Measurements from ENCODE around the gene TTLL13.

The TTLL13 gene, protein sequence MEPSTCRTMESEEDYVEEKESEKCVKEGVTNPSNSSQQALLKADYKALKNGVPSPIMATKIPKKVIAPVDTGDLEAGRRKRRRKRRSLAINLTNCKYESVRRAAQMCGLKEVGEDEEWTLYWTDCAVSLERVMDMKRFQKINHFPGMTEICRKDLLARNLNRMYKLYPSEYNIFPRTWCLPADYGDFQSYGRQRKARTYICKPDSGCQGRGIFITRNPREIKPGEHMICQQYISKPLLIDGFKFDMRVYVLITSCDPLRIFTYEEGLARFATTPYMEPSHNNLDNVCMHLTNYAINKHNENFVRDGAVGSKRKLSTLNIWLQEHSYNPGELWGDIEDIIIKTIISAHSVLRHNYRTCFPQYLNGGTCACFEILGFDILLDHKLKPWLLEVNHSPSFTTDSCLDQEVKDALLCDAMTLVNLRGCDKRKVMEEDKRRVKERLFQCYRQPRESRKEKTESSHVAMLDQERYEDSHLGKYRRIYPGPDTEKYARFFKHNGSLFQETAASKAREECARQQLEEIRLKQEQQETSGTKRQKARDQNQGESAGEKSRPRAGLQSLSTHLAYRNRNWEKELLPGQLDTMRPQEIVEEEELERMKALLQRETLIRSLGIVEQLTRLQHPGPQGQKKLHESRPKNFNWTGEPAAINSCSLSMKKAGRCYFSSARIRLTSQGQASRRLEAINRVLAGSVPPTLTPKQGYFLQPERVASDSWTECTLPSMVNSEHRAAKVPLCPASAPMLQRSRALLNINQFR

DNA sequence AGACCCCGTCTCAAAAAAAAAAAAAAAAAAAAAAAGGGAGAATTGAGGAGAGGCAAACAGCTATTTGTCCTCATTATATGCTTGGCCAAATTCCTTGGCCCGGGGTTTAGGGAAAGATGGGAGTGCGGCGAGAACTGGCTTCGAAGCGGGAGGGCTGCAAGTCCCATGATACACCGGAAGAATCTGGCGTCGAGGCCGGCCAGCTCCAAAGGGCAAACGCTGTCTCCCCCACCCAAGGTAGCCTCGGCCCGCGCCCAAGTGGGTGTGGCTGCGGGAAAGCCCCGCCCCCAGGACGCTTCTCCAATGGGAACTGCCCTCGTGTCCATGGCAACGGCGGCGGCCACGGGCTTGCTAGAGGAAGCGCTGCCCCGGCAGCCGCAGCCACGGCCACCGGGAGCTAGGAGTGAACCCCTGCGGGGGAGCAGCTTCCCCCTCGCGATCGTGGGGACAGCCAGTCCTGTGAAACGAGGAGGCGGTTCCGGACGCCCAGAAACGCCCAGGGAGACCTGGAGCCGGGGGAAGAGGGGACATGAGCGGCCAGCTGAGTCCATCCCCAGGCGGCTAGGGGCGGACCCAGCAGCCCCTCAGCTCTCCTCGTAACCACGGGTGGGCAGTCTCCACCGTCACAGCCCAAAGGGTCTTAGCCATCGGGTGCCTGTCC, at the start of gene TTLL13:
Gene TTLL13, plus strand, starts transcription at position 354 of the 661 bp plus-strand sequence. CDS start 1,075 bp downstream, outside the sequence.
- peak; percentile 70 for DNase-seq (ENCODE audit: low read depth)

DNA sequence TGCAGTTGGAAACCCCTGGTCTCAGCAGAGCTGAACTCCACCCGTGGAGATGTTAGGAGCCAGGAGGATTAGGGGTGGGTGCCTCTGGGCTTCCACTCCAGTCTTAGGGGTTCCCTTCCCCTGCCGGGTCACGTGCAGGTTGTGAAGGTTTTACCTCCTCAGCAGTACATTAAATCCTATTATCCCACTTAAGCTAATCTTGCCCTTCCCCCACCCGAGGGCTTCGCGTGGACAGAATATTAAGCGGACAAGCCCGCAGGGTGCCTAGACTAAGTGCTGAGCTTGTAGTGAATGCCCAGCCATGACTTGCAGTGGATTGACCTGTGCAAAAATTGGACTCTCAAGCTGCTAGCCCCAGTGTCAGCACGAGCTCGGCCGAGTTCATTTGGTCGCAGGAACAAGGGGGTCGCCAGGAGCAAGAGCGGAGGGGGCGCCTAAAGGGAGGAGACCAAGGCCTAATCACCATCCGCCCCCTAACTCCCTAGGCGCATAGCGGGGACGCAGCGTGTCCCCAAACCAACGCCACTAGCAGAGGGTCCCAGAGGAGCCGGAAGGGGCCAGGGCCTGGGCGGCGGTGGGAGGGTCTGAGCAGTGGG, 48.7 kb upstream of the TTLL13 start:
- no peak for DNase-seq (ENCODE audit: low read depth)

DNA sequence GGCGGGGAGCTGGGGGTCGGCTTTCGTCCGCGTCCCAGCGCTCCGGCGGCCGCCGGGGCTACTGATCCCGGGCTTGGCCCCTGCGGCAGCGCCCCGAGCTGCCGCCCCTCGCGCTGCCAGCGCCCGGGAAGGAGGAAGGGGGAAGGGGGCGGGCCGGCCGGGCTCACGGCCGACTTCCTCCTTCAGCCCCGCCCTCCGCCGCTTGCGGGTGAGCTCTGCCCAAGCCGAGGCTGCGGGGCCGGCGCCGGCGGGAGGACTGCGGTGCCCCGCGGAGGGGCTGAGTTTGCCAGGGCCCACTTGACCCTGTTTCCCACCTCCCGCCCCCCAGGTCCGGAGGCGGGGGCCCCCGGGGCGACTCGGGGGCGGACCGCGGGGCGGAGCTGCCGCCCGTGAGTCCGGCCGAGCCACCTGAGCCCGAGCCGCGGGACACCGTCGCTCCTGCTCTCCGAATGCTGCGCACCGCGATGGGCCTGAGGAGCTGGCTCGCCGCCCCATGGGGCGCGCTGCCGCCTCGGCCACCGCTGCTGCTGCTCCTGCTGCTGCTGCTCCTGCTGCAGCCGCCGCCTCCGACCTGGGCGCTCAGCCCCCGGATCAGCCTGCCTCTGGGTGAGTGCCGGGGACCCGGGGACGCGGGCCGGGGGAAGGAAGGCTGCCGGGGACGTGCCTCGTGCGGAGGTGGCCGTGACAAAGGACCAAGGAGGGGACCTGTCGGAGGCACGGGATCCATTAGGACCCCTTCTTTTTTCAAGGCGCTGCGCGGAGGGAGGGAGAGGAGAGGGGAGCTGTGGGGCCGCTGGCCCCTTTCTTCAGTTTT, 48.0 kb upstream of the TTLL13 start, which contains the start of gene SEMA4B:
Gene SEMA4B, plus strand, starts transcription at position 201 of the 814 bp plus-strand sequence. Its CDS starts 249 bp downstream, at position 450.
- DNase-seq (ENCODE audit: low read depth): no peak

DNA sequence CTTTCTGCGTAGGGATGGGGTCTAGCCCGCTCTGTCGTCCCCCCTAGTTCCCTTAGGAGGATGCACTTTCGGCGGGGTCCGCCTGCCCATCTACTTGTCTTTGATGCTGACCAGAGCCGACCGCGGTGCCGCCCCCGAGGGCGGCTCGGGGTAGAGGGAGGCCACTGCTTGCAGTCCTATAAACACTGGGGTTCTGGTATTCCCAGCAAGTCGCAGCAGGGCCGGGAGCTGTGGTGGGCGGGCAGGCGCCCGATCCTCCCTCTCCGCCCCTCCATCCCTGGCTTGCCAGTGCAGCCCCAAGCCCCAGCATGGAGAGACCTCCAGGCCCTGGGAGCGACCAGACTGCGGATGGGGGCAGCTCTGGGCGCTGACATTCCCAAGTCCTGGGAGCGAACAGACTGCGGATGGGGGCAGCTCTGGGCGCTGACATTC, 47.4 kb upstream of the TTLL13 start:
- DNase-seq (ENCODE audit: low read depth): no peak

DNA sequence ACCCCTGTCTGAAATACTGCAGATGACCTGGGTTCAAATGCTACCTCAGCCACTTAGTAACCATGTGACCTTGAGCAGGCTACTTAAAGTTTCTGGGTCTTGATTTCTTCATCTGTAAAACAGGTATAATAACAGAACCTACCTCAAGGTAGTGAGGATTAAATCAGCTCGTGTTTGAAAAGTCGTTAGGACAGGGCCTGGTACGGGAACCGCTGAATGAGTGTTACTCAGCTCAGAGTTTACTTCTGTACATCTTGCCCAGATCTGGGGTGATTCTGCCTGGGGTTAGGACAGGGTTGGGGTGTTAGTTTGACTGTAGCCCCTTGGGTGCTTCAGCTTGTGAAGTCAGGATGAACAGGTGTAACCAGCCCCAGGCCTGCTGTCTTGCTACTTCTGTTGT, 46.4 kb upstream of the TTLL13 start:
- no peak for DNase-seq (ENCODE audit: low read depth)

DNA sequence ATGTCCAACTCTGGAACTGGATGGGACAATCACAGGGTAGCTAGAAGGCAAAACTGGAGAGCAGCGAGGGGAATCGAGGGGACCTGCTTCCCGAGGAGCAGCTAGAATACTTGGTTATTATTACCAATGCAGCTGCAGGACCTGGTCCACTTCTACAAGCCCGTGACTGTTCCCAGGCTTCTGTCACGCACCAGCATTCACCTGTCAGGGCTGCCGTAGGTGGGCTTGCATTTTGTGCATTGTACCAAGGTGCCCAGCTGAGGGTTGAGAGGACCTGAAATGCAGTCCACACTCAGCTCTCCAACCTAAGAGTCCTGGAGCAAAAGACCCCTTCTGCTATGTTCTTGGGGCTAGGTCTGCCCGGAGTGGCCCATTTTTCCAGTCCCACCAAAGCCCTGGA, 45.9 kb upstream of the TTLL13 start:
- no peak for DNase-seq (ENCODE audit: low read depth)

DNA sequence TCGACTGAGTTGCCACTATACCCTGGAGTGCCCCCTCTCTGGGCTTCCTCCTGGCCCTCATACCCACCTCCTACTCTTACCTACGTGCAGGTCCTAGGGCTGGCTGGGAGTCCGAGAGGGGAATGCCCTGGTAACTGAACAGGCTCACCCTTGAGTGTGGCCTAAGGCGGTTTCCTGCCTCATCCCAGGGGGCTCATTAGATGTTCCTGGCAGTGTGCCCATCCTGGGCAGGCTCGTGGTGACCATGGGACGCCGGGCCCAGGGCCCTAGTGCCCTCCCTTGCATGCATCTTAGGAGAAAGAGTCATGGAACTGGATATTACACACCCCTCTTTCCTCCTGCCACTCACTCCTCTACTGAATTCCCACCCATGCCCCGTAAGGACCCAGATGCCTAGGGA, 45.4 kb upstream of the TTLL13 start:
- no peak for DNase-seq (ENCODE audit: low read depth)

DNA sequence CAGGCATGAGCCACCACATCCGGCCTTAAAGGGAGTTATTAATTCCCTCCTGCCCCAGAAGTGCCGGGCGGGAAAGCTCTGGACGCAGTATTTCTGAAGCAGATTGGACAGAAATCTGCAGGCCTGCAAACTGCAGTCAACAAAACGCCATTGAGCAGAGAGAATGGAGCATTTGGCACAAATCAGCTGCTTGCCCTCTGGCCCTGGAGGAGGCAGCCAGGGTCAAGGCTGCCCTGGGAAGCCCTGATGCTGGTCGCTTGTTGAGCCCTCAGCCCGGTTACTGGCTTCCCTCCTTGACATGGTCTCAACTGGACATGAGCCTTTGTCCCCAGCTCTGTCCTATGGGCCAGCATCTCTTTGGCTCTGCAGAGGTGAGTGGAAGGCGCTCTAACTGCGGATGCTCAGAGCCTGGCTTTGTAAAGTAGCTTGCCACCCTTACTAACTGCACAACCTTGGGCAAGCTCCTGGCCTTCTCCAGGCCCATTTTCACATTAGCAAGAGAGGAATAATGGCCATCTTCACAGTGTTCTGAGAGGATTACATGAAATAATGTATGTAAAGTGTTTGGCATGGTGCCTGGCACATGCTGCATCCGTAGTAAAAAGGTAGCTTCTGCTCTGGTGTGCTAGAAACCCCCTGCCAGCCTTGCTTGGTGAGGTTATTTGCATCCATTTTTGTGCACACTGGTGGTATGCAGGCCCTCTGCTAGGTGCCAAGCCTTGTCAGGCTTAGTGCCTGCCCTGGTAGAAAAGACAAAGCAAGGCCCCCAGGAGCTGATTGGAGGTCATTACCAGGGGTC, 44.1 kb upstream of the TTLL13 start:
- no peak for DNase-seq (ENCODE audit: low read depth)

DNA sequence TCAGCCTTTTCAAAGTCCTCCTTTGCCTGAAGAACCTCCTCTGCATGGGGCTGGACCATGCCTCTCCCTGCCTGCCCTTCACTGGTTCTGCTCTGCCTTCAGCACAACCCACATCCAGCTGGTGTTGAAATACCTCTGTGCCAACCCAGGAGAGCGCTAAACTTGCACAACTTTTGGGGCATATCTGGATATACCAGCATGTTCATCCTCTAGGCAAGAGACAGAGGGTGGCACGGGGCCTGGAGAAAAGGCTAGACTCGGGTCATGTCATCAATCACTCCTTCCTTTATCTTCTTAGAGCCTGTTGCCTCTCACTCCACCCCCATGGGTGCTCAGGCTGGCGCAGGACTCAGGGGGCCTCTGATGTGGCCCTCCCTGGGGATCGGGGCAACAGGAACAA, 43.5 kb upstream of the TTLL13 start:
- no peak for DNase-seq (ENCODE audit: low read depth)

DNA sequence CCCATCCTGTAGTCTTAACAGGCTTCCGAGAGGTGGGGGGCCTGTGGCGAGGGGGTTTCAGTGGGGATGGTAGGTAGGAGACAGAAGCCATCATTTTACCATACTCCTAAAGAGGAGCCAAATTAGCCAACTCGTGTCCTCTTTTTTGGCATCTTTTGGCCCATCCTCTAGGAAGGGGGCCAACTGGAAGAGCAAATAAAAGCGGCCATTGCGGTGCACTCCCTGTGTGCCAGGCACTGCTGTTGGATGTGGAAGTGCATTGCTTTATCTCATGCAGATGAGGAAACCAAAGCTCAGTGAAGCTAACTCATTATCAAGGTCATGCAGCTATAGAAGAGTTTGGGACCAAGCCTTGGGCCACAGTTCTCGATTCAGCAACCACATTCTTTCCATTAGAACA, 42.1 kb upstream of the TTLL13 start:
- no peak for DNase-seq (ENCODE audit: low read depth)

DNA sequence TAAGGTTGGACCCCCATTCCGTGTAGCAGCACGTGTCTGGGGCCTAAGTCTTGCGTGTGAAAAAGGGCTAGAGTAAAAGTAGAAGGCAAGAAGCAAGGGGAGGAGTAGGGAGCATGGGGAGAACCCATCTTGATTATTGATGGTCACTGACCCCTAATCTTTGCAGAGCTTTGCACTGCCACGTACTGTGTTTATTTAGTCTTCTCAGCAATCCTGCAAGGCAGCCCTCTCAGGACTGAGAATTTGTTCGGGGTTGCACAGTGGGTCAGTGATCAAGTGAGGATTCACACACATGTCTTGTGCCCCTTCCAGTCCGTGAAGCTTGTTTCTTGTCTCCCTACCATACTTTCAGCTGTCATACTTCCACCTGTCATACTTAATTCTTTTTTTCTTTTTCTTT, 41.0 kb upstream of the TTLL13 start:
- DNase-seq (ENCODE audit: low read depth): no peak

DNA sequence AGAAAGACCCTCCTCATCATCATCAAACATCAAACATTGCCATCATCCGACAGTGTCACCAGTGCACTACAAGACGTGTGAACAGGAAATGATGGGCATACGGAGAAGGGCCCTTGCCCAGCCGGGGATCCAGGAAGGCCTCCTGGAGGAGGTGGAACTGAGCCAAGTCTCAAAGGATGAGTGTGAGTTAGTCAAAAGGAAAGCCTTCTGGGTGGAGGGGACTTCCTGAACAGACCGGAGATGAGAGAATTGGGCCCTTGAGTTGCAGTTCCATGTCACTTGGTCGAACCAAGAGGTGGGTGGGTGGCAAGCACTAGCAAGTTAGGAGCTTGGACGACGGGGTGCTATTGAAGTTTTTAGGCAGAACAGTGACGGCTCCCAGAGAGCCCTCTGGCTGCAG, 39.8 kb upstream of the TTLL13 start:
- DNase-seq (ENCODE audit: low read depth): no peak

DNA sequence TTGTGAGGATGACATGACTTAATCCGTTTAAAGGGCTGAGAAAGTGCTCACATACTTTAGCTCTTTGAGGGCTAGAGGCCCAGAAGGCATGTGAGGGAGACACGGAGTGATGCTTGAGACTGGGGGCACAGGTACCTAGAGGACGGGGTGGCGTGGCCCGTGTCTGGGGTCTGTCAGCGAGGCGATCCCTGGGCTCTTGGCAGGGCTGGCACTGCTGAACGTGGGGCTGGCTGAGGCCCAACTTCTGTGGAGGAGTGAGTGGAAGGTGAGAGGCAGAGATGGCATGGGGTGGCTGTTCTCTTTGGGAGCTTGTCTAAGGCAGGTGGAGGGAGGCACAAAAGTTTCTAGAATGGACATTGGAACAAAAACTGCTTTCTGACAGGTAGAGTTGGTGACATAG, 38.8 kb upstream of the TTLL13 start:
- DNase-seq (ENCODE audit: low read depth): no peak

DNA sequence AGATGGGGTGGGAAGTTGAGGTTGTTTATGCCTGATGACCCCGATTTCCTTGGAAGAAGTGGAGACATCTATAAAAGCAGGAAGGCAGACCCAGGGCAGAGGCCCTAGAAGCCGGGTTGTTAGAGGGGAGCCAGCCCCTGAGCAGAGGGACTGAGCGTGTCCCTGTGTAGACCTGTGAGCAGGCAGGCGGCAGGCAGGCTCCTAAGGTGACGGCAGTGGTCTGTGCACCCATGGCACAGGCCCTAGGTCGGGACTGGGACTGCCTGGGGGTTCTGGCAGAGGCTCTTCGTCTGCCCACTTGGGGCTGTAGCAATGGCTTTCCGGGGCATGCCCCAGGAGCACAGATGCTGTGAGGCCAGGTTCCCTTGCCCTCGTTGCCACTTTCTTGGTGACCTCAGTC, 38.3 kb upstream of the TTLL13 start:
- no peak for DNase-seq (ENCODE audit: low read depth)

DNA sequence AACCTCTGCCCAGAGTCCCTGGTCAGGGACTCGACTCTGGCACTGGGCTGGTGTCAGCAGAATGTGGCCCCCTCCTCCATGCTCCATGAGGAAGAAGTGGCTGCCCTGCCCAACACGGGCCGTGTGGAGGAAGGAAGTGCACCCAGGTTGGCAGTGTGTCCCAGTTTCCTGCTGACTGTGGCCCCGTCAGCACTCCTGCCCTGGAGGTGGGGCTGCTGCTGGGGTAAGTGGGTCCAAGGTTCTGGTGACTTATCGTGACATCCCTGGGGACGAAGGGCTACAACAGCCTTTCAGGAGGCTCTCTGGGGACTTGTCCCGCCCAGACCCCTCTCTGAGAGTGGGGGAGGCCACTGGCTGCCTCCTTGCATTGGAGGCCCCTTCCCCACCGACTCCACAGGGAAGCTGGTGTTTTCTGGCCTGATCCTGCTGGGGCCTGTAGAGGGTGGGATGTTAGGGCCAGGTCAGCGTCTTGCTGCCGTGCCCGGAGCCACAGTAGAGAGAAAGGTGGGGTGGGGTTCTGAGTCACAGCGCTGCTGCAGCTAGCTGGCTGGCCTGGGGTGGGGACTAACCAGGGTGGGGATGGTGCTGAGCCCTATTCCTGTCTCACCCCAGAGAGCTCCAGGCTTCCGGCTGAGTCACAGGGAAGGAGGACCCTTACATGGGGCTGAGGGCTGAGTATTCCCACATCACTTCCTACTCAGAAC, 37.8 kb upstream of the TTLL13 start:
- DNase-seq (ENCODE audit: low read depth): no peak

DNA sequence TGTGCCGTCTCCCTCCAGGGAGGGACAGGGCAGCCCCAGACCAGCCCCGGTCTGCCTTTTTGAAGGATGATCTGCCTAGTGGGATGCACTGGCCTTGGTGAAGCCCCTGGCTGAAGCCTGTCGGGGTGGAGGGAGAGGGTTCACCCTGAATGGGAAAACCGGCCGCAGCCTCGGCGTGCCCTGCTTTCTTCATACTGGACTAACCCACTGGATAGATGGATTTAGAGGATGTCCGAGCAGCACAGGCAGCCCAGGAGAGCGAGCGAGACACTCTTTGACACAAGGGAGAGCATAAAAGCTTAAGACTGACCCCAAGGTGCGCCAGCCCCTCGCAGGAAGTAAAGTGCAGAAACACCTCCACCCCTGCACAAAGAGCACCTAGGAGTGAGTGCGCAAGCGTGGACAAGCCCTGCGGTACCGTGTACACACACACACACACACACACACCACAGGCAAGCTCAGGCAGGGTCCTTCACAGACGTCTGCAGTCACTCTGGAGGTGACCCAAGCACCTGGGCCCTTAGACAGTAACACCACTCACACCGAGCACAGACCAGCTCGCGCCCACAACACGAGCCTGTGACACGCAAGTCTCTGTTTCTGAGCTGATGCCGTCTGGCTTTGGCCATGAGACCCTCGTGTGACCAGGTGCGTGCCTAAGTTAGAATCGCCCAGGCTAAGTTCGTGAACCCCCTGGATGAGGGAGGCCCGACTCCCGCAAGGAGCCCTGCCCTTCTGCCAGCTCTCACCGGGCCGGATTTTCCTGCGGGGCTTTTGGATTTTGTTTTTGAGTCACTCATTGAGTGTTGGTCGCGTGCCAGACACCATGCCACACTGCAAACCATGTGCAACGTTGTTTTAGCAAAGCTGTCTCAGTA, 36.9 kb upstream of the TTLL13 start:
- no peak for DNase-seq (ENCODE audit: low read depth)

DNA sequence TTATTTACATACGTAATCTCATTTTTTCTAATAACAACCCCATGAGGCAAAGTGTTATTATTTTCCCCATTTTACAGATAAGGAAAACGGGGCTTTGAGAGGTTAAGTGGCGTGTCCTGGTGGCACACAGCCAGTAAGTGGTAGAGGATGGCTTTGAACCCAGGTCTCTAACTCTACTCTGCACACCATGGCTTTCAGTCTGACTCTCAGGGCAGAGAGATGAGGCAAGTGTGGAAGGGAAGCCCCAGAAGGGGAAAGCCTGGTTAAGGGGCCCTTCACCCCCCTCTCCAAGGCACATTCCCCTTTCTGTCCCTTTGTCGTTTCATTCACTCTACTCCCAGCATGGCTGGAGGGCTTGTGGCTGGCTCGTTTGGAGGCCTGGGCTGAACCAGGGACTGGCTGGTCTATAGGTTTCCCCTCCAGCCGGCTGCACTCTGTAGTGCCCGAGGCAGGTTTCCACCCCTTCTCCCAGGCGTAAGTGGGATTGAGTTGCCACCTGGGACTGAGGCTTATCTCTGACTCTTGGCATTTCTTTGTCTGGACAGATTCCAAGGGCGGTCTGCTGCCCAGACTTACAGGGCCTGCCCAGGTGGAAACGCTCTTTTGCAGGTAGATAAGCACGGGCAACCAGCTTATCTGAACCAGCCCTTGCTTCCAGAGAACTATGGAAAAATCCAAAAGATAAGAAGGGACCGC, 36.1 kb upstream of the TTLL13 start:
- no peak for DNase-seq (ENCODE audit: low read depth)

DNA sequence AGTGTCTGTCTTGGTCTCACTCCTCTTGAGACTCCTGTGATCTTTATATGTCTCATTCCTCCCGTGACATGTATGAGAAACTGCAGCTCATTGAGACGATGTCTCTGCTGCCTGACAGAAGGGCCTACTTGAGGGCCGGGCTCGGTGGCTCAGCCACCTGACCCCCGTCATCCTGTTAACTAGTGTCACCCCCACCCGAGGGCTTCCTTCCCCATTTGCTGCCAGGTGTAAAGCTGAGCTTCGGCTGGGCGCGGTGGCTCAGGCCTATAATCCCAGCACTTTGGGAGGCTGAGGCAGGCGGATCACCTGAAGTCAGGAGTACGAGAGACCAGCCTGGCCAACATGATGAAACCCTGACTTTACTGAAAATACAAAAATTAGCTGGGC, 35.5 kb upstream of the TTLL13 start:
- no peak for DNase-seq (ENCODE audit: low read depth)
